CD8-positive, alpha-beta memory T cell (primary cell): ENCODE results near the gene B9D1. TPM values are rescaled to one million over a fixed set of nuclear protein-coding genes. Genes with fewer than 3 reads are reported as not detected.

ENCODE experiments used
- CTCF ChIA-PET: fragments of 350-600 bp; sonication (Branson Sonifier 250); formaldehyde crosslinking; loops from one replicate; lab custom pipeline; 2021; ENCODE audit warnings: antibody characterized with exemption; lab: Charles Lee
- POLR2A ChIA-PET: fragments of 350-600 bp; sonication (Branson Sonifier 250); formaldehyde crosslinking; loops from one replicate; lab custom pipeline; 2021; ENCODE audit warnings: antibody characterized with exemption; lab: Charles Lee
- DNase-seq, 5 donors: peaks; one replicate each; pipeline versions ENCODE4 v3.0.0 to v3.0.0-alpha.2; 2020 to 2022; ENCODE audit warnings: mixed read lengths in 1 of 5
- H3K27ac ChIP-seq: one replicate; pipeline ENCODE4 v1.7.0; 2013; ENCODE audit warnings: low read depth, mild to moderate bottlenecking, low read length, moderate library complexity
- H3K27me3 ChIP-seq: 2 replicates; pipeline ENCODE4 v1.7.0; 2013; ENCODE audit warnings: low read length, mild to moderate bottlenecking; ENCODE audit not compliant: insufficient read depth, poor library complexity, severe bottlenecking
- H3K36me3 ChIP-seq: 2 replicates; pipeline ENCODE4 v1.7.0; 2013; ENCODE audit warnings: mild to moderate bottlenecking, low read length, moderate library complexity; ENCODE audit not compliant: insufficient read depth
- H3K4me1 ChIP-seq: 2 replicates; pipeline ENCODE4 v1.7.0; 2013; ENCODE audit warnings: mild to moderate bottlenecking, low read length, moderate library complexity; ENCODE audit not compliant: insufficient read depth
- H3K4me3 ChIP-seq: 2 replicates; pipeline ENCODE4 v1.7.0; 2013; ENCODE audit warnings: mild to moderate bottlenecking, low read length
- H3K9me3 ChIP-seq: 2 replicates; pipeline ENCODE4 v1.7.0; 2013; ENCODE audit warnings: mild to moderate bottlenecking, low read length
- H3K27ac Mint-ChIP-seq, 8 donors: one replicate each; pipeline ENCODE4 v1.8.0; 2020 to 2021; ENCODE audit warnings: mixed read lengths in 8 of 8, mild to moderate bottlenecking in 6 of 8, inconsistent platforms in 3 of 8, moderate library complexity in 3 of 8
- H3K27me3 Mint-ChIP-seq, 2 donors: one replicate each; pipeline ENCODE4 v1.8.0; 2020 to 2021; ENCODE audit warnings: mixed read lengths in 2 of 2, mild to moderate bottlenecking in 1 of 2, moderate library complexity in 1 of 2
- H3K36me3 Mint-ChIP-seq, 3 donors: one replicate each; pipeline ENCODE4 v1.8.0; 2020 to 2021; ENCODE audit warnings: mixed read lengths in 3 of 3, inconsistent platforms in 1 of 3, mild to moderate bottlenecking in 1 of 3
- H3K4me1 Mint-ChIP-seq, 3 donors: one replicate each; pipeline ENCODE4 v1.8.0; 2020 to 2021; ENCODE audit warnings: mixed read lengths in 3 of 3, inconsistent platforms in 1 of 3, mild to moderate bottlenecking in 1 of 3
- H3K4me3 Mint-ChIP-seq, 7 donors: one replicate each; pipeline ENCODE4 v1.8.0; 2020 to 2021; ENCODE audit warnings: mixed read lengths in 7 of 7, mild to moderate bottlenecking in 6 of 7, moderate library complexity in 4 of 7, inconsistent platforms in 2 of 7
- H3K9me3 Mint-ChIP-seq, 5 donors: one replicate each; pipeline ENCODE4 v1.8.0; 2020 to 2022; ENCODE audit warnings: mixed read lengths in 5 of 5, mild to moderate bottlenecking in 3 of 5, moderate library complexity in 2 of 5, inconsistent platforms in 1 of 5
- polyA plus RNA-seq: library from polyadenylated mRNA; unstranded; fragments of 300-500 nt; fragmentation: Illumina TruSeq; gene quantifications from one replicate; pipeline ENCODE4 v1.2.3, GENCODE V29; 2021
- total RNA-seq, 2 experiments: library from RNA; stranded (reverse); gene quantifications; one replicate each; pipeline ENCODE4 v1.2.3, GENCODE V29; 2021

The B9D1 gene
- total and polyA plus RNA-seq, 3 experiments from 2014 or later = 0.67 to 6.8 (median 4.8) TPM

GRCh38 chr17:19346351-19347255 is 15.9 kb downstream of the B9D1 start:
- H3K4me1 Mint-ChIP-seq = no peaks in the 10 kb centered on the region
- DNase-seq = no peak
- no peaks in the 10 kb centered on the region for H3K9me3 Mint-ChIP-seq
- Histone ChIP-seq H3K4me1 (no peaks in the 10 kb centered on the region), H3K4me3 (no peak overlapping the region), H3K9me3 (no peaks in the 10 kb centered on the region), H3K27me3 (no peaks in the 10 kb centered on the region), H3K27ac (no peak overlapping the region), H3K36me3 (no peaks in the 10 kb centered on the region)
- POLR2A ChIA-PET = no interaction called here
- H3K27ac Mint-ChIP-seq = no peak overlapping the region
- CTCF ChIA-PET = no interaction called here
- H3K36me3 Mint-ChIP-seq = no peaks in the 10 kb centered on the region
- no peak overlapping the region for H3K4me3 Mint-ChIP-seq
- peaks cover 4 to 6% of the 10 kb centered on the region in 2 donors for H3K27me3 Mint-ChIP-seq

DNA sequence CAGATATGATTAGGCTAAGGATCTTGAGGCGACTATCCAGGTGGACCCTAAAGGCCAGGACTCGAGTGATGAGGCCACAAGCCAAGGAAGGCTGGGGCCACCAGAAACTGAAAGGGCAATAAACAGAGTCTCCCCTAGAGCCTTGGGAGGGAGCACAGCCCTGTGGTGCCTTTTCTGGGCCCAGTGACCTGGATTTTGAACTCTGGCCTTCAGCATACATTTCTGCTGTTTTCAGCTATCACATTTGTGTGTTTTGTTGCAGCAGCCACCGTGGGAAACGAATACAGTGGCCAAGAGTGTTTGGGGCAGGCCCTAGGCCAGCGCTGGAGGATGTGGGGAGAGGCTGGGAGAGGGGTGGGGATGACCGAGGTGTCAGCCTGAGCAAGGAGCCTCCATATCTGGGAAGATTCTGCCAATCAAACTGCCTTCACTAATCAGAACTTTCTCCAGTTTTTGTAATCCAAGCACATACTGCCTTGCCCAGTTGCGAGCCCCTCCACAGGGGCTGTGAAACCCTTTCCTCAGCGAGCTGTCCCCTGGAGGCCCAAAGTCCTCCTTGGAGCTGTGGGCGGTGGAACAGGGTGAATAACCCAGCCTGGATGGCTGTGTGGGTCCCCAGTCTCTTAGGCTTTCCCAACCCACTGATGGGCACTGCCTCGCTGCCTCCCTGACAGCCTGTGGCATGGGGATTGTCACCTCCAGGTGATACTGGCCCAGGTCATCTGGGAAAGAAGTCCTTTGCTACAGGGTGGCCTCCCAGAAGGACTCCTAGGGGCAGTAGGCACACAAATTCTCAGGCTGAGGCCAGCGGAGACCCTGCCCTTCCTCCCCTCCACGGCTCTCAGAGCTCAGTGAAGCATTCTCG is 16.8 kb downstream of the B9D1 start:
- H3K4me3 ChIP-seq = no peak overlapping the region
- no peaks in the 10 kb centered on the region for H3K4me1 ChIP-seq
- CTCF ChIA-PET = no interaction called here
- no peak overlapping the region for H3K27ac ChIP-seq
- POLR2A ChIA-PET = no interaction called here
- no peak for DNase-seq
- Mint-ChIP-seq H3K4me1 (no peaks in the 10 kb centered on the region), H3K4me3 (no peak overlapping the region), H3K27ac (no peak overlapping the region), H3K36me3 (no peaks in the 10 kb centered on the region), H3K9me3 (no peaks in the 10 kb centered on the region), H3K27me3 (peaks cover 6 to 7% of the 10 kb centered on the region in 2 donors)
- H3K27me3 ChIP-seq = no peaks in the 10 kb centered on the region
- H3K9me3 ChIP-seq = no peaks in the 10 kb centered on the region
- no peaks in the 10 kb centered on the region for H3K36me3 ChIP-seq

GRCh38 chr17:19345067-19345460 is 17.5 kb downstream of the B9D1 start:
- H3K4me3 Mint-ChIP-seq = no peak overlapping the region
- H3K27ac Mint-ChIP-seq = no peak overlapping the region
- no peaks in the 10 kb centered on the region for H3K9me3 Mint-ChIP-seq
- no peaks in the 10 kb centered on the region for H3K4me1 Mint-ChIP-seq
- Histone ChIP-seq H3K4me1 (no peaks in the 10 kb centered on the region), H3K36me3 (no peaks in the 10 kb centered on the region), H3K4me3 (no peak overlapping the region), H3K27me3 (no peaks in the 10 kb centered on the region), H3K9me3 (no peaks in the 10 kb centered on the region), H3K27ac (no peak overlapping the region)
- no peak for DNase-seq
- ChIA-PET POLR2A (no interaction called here), CTCF (no interaction called here)
- peaks cover 7% of the 10 kb centered on the region in 2 donors for H3K27me3 Mint-ChIP-seq
- no peaks in the 10 kb centered on the region for H3K36me3 Mint-ChIP-seq

DNA sequence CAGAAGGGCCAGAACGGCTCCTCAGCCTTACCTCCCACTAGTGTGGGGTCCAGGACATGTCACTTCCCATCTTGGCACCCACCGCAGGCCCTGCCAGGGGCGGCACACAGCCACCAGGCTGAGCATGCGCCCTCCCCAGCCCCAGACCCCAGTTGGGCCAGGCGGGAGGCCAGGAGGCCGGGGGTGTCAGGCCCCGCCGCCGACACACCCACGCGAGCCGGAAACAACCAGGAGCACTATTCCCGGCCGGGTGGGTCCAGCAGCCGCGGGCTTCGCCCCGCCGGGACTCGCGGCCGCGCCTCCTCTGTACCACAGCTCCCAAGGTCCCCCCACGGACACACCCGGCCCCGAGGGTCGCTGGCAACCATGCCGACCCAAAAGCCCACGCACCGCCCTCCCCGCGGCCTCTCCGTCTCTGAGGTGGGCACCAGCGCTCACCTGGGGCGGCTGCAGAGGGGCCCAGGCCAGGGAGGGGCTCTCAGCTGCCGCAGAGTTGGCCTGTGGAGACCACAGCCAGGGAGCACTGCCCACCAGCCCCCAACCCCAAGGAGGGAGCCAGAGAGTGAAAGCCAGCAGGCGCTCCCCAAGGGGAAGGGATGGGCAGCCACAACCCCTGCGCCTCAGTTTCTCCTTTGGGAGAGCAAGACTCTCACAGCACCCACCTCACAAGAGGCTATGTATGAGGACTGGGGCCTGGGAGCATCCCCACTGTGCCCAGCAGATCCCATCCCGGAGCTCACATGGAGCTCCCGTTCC is 18.0 kb downstream of the B9D1 start:
- DNase-seq = no peak

DNA sequence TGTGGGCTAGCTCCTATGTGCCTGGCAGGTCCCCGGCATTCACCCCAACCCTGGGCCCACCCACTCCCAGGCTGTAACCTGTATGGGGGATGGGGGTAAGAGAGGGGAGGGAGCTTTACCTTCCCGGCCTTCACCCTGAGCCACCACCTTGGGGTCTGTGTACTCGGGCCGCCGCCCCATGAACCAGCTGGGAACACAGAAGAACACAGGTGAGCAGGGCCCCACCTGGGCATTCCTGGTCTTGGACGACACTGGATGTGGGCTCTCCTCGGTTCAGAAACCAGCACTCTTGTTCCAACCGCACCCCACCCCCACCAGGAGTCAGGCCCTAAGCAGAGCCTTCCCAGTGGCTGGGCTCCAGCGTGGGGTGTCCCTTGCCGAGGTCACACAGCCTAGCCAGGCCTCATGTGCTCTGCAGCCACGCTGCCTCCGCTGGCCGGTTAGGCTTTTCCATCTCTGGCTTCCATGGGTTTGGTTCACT is 18.8 kb downstream of the B9D1 start:
- Mint-ChIP-seq H3K4me3 (no peak overlapping the region), H3K9me3 (no peaks in the 10 kb centered on the region), H3K36me3 (peaks cover 0 to 2% (median 0%) of the 10 kb centered on the region in 3 donors), H3K4me1 (no peaks in the 10 kb centered on the region), H3K27me3 (peaks cover 4 to 7% of the 10 kb centered on the region in 2 donors), H3K27ac (no peak overlapping the region)
- H3K4me3 ChIP-seq = no peak overlapping the region
- no peaks in the 10 kb centered on the region for H3K9me3 ChIP-seq
- CTCF ChIA-PET = no interaction called here
- no peak overlapping the region for H3K27ac ChIP-seq
- no peak for DNase-seq
- POLR2A ChIA-PET = no interaction called here
- no peaks in the 10 kb centered on the region for H3K4me1 ChIP-seq
- no peaks in the 10 kb centered on the region for H3K36me3 ChIP-seq
- H3K27me3 ChIP-seq = no peaks in the 10 kb centered on the region

More for the DNA sequence above, 18.0 kb downstream of the B9D1 start:
- Mint-ChIP-seq H3K36me3 (peaks cover 0 to 1% (median 0%) of the 10 kb centered on the region in 3 donors), H3K4me1 (no peaks in the 10 kb centered on the region), H3K27ac (no peak overlapping the region), H3K9me3 (no peaks in the 10 kb centered on the region), H3K27me3 (peaks cover 2 to 7% of the 10 kb centered on the region in 2 donors), H3K4me3 (no peak overlapping the region)
- Histone ChIP-seq H3K4me1 (no peaks in the 10 kb centered on the region), H3K27ac (no peak overlapping the region), H3K36me3 (no peaks in the 10 kb centered on the region), H3K27me3 (no peaks in the 10 kb centered on the region), H3K4me3 (no peak overlapping the region), H3K9me3 (no peaks in the 10 kb centered on the region)
- ChIA-PET CTCF (no interaction called here), POLR2A (no interaction called here)

DNA sequence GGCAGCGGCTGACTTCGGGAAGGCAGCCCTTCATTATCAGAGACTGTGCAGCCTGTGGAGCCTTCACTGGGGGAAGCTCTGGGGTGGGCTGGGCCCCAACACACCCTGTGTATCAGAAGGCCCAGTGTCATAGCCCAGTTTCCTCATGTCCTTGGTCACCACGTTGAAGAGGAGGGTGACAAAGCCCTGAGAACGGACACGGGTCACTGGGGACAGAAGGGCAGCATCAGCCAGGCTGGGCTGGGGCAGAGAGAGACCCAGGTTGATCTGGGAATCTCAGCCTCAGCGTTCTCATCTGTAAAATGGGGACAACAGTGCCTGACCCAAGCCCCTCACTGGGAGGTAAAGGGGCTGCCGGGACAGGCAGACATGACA is 19.3 kb downstream of the B9D1 start:
- ChIA-PET POLR2A (no interaction called here), CTCF (no interaction called here)
- Mint-ChIP-seq H3K4me3 (no peak overlapping the region), H3K27ac (no peak overlapping the region), H3K4me1 (no peaks in the 10 kb centered on the region), H3K36me3 (peaks cover 0 to 2% (median 0%) of the 10 kb centered on the region in 3 donors), H3K27me3 (peaks cover 6 to 7% of the 10 kb centered on the region in 2 donors), H3K9me3 (no peaks in the 10 kb centered on the region)
- Histone ChIP-seq H3K4me1 (no peaks in the 10 kb centered on the region), H3K27me3 (no peaks in the 10 kb centered on the region), H3K36me3 (no peaks in the 10 kb centered on the region), H3K4me3 (no peak overlapping the region), H3K27ac (no peak overlapping the region), H3K9me3 (no peaks in the 10 kb centered on the region)
- DNase-seq = no peak

DNA sequence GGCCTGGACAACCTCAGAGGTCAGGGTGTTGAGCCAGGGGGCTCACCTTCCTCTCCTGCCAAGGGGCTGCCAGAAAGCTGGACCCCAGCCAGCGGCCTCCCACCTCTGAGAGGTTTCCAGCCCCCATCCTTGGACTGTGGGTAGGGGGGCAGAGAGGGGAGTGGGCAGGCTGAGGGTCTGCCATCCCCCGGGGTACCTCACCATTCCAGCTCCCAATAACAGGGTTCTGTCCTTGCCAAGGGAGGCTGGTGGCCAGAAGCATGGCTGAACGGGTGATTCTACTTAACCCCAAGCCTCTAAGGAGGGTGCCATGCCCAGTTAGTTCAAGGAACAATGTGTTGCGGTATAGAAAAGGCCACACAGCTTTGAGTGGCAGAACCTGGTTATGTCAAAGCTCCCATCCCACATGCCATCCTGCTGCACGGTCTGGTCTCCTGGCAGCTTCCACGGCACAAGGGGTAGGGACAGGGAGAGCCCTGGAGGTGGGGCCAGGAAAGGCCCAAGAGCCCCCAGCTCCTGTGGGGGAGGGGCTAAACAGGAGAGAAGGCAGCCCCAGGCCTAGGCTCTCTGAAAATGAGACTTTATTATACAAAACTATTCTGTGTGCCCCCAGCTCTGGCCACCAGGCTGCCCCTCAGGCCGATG is 19.8 kb downstream of the B9D1 start:
- no peak overlapping the region for H3K27ac ChIP-seq
- Mint-ChIP-seq H3K4me1 (no peaks in the 10 kb centered on the region), H3K9me3 (no peaks in the 10 kb centered on the region), H3K36me3 (peaks cover 0 to 2% (median 0%) of the 10 kb centered on the region in 3 donors), H3K4me3 (no peak overlapping the region), H3K27ac (no peak overlapping the region), H3K27me3 (peaks cover 6 to 7% of the 10 kb centered on the region in 2 donors)
- no peaks in the 10 kb centered on the region for H3K9me3 ChIP-seq
- ChIA-PET POLR2A (no interaction called here), CTCF (interaction anchor here (0.9 kb wide), 1 partner anchor 20 kb away, joined by 3 read pairs; the partner anchor contains the start of gene B9D1)
- no peaks in the 10 kb centered on the region for H3K36me3 ChIP-seq
- DNase-seq = no peak
- no peaks in the 10 kb centered on the region for H3K27me3 ChIP-seq
- no peaks in the 10 kb centered on the region for H3K4me1 ChIP-seq
- no peak overlapping the region for H3K4me3 ChIP-seq
